ENCODE measurements around the gene EIF2A.
"Not testable (repeated sequence)": the region's sequence is repeated elsewhere in the genome, so short reads cannot be mapped to it uniquely, and the experiment has no call there.

Gene EIF2A

GRCh38 chr3:150544041-150544440 lies 2.5 kb upstream of the EIF2A start:
- no peak for DNase-seq

DNA sequence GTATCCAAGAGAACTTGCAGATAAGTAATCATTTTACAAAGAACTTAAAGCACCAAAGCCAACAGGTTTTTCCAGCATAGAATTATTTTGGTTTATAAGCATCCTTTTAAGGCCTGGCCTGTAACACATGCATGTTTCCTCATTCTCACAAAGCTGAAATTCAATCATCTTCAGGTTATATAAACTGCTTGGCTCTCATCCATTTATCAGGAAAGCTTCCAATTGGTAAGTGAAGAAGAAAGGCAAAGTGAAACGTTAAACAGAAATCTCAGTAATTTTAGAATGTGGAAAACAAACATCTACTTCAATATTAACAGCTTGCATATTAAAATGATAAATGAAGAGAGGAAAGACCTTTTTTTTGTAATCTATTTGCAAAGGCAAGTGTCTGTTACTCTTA lies 1.9 kb upstream of the EIF2A start:
- peak; percentile 8 for DNase-seq

GRCh38 chr3:150545419-150546225 lies 965 bp upstream of the EIF2A start:
- no peak for DNase-seq

DNA sequence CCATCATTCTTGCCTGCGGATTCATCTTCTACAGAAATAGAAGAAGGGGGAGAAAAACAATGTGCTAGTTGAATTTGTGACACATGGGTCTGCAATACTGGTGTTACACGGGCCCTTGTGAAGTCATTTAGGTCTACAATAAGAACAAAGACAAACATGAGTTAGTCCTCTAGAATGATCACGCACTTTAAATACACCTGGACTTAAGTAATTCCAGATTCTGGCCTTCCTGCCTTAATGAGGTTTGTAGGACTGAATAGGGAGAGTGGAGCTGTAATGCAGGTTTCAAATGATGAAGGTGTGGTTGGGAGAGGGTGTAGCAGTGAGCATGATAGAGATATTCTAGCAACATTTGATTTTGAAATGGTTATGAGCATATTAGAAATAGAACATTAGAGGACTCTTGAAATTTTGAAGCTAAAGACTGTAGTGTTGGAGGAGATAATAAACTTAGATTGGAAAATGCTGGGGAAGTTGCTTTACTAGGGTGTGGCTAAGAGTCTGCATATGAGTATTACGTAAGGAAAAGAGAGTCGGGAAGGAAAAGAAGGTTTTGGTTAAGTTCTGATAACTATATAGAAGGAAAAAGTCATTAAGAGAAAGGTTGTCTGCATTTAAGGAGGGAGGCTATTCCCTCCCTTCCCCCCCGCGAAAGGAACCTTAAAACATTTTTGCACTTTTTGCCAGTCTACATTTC lies 606 bp downstream of the EIF2A start:
- no peak for DNase-seq

- no peak for DNase-seq
These were observed 9.4 kb downstream of the EIF2A start for GRCh38 chr3:150555859-150556436.

DNA sequence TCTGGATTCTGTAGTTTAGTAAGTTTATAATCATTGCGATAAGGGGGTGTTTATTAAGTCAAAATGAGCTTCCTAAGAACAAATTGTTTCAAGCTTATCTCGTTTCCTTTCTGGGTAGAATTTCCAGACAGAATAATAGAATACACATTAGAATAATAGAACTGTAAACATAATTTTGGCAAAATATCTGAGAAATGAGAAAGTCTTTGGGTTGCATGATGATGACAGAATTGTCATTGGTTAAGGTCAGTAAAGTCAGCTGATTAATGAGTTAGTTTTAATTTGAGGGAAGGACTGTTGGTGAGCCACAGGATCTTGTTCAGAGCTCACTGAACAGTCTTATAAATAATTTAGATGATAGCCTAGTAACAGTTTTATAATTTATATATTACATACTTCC lies 10.2 kb downstream of the EIF2A start:
- no peak for DNase-seq

DNA sequence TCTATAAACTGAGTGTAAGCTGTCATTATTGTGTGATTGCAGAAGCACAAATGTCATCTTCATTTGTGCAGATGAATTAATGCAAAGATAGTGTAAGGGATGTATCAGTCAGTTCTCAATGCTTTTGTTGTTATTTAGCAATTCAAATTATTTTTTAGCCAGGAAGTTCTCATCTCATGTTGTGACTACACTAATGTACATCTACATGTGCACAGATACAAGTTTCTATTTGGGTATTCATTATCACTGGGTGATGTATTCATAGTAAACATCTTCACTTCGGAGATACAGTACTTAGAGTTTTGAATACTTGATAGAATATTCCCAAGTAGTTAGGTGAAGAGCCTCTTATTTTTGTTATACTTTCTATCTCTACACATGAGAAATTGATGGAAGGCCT lies 11.1 kb downstream of the EIF2A start:
- DNase-seq = no peak

DNA sequence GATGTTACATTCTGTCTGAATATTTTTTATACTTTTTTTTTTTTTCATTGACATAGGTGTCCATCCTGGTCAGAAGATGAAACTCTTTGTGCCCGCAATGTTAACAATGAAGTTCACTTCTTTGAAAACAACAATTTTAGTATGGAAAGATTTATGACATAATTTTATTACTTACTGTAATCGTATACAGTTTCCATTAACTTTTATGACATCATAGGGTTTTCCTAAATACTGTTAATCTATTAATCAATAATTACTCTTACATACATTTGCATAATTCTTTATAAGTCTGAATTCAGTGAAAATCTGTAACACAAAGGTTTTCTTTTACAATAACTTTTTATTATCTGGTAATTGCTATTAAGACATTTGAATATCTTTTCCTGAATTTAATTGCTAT lies 17.7 kb downstream of the EIF2A start:
- no peak for DNase-seq

GRCh38 chr3:150567328-150567727 lies 20.7 kb downstream of the EIF2A start:
- no peak for DNase-seq

GRCh38 chr3:150577855-150578254 lies 31.3 kb downstream of the EIF2A start:
- DNase-seq = no peak

- DNase-seq = no peak
These were observed 34.6 kb downstream of the EIF2A start for GRCh38 chr3:150581174-150581573.

DNA sequence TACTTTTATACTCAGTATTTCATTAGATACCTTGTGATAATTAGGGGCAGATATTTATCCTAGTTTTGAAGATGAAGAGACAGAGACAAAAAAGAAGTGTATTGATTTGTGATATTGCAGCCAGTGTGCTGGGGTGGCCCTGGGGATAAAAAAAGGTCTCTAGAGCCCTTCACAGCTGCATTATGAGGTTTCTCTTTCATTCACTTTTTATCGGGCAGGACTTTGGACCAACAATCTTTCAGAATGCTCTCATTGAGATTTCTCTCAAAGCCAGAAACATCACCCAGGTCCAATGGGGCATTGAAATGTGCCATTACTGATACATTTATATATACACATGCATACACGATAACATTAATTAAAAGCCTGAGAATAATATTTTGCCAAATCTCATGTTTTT lies 36.0 kb downstream of the EIF2A start:
- DNase-seq = no peak

- DNase-seq = no peak
These were observed 36.4 kb downstream of the EIF2A start for GRCh38 chr3:150583028-150583427.

DNA sequence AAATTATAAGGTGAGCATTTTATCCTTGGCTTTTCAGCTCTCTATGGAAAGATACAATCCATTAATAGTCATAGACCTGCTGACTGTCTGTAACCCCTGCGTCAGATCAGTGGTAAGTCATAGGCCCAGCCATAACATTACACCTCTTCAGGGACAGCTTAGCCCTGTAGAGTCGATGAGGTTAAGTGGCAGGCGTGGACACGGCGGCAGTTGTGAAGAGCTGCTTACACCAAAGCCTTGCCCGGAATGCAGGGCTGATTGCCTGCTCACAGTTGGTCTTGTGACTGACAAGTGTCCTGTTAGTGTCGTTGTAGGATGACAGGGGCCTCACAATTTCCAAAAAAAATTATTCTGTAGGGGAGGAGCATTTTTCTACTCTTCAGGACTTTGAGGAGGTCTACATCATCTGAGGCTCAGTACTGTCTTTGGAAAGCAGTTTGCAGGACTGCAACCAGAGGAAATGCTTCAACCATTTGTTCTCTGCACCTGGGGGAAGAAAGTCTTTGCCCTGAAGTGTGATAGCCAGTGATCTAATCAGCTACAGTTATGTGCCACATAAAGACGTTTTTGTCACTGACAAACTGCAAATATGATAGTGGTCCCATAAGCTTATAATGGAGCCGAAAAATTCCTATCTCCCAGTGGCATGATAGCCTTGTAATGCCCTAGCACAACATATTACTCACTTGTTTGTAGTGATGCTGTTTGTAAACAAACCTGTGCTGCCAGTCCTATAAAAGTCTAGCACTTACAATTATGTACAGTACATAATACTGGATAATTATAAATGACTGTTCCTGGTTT lies 41.6 kb downstream of the EIF2A start:
- DNase-seq = no peak

GRCh38 chr3:150589759-150590158 lies 43.2 kb downstream of the EIF2A start:
- no peak for DNase-seq

DNA sequence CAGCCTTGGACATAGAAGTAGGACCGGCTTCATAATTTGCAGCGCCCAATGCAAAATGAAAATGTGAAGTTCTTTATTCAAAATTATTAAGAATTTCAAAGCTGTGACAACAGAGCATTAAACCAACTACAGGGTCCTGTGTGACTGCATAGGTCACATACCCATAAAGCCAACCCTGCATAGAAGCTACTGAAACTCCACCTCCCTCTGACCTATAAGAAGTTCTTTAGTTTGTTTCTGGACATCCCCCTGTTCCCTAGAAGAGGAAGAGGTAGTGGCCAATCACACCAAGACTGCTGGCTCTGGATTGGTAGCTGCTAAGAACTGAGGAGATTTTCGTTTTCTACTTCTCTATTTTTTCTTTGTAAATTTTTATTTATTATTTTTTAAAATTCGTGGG lies 47.6 kb downstream of the EIF2A start:
- DNase-seq = no peak

DNA sequence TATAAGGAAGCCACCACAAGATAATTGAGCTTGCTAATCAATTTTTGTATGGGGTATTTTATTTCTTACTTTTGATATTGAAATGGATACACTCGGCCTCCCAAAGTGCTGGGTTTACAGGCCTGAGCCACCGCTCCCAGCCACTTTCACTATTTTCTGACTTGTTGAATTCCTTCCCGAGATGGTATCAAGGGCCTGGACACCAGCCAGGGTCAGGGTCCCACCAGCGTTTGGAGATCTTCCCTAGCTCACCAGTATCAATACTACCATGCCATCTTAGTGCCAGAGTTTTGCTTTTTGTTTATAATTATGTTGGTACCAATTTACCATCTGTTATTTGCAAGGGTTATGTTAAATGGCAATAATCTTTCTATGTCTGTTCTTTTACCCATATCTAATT lies 51.1 kb downstream of the EIF2A start:
- no peak for DNase-seq

DNA sequence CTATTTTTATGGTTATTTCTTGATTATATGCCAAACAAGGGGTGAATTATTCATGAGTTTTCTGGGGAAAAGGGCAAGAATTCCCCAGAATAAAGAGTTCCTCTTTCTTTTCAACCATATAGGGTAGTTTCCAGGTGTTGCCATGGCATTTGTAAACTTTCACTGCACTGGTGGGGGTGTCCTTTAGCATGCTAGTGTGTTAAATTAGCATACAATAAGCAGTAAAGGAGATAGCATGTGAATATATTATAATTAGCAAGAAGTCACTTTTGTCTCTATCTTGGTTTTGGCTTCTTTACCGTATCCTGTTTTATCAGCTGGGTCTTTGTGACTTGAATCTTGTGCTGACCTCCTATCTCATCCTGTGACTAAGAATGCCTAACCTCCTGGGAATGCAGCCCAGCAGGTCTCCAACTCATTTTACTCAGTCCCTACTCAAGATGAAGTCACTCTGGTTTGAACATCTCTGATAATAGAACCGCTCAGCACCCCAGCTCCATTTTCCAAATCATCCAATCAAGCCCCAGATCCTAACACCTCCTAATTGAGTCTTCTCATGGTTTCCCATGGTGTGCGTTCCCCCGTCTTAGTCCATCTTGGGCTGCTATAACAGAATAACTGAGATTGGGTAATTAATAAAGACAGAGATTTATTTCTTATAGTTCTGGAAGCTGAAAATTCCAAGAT lies 53.2 kb downstream of the EIF2A start:
- no peak for DNase-seq

DNA sequence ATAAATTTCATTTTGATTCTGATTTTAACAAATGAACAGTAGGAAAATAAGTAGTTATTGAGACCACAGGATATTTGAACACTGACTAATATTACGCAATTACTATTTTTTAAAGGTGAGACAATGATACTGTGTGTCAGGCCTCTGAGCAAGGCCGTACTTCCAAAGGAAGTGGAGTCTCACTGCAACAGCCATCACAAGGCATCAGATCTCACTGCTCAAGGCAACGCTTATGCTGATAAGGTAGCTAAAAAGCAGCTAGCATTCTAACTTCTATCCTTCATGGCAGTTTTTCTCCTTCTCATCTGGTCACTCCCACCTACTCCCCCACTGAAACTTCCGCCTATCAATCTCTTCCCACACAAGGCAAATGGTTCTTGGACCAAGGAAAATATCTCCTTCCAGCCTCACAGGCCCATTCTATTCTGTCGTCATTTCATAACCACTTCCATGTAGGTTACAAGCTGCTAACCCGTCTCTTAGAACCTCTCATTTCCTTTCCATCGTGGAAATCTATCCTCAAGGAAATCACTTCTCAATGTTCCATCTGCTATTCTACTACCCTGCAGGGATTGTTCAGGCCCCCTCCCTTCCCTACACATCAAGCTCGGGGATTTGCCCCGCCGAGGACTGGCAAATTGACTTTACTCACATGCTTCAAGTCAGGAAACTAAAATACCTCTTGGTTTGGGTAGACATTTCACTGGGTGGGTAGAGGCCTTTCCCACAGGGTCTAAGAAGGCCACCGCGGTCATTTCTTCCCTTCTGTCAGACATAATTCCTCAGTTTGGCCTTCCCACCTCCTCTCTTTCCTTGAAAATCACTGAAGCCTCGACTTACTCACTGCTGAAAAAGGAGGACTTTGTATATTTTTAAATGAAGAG lies 54.3 kb downstream of the EIF2A start:
- not testable (repeated sequence) for DNase-seq

DNA sequence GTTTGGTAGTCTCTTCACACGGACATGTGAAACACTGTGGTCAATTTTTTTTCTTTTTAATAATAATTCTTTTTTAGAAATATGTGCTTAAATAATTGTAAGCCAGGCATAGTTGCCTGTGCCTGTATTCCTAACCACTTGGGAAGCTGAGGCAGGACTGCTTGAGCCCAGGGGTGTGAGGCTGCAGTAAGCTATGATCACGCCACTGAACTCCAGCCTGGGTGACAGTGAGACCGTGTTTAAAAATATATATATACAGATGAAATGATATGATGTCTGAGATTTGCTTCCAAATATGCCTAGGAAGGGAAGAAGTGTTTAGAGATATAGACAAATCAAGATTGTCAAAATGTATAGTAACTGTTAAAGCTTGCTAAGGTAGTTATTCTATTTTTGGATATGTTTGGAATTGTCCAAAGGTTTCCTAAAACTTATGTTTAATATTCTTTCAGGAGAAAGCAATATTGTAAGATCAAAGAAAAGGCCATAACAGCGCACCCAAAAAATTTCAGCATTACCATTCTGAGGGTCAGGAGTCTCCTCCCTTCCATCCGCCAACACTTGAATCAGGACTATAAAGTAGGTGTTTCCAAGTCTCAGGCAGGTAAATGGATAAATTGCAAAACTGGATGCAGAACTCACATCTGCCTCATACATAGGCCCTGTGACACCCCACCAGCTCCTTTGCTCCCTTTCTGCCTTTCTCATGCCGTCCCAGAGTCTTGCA lies 56.0 kb downstream of the EIF2A start:
- no peak for DNase-seq
